H9 (cell line): Measurements from ENCODE around the gene CD300H. TPM values are rescaled to one million over a fixed set of nuclear protein-coding genes. Genes with fewer than 3 reads are reported as not detected.
A peak's percentile ranks its signal among the peaks of the same experiment; 100 is the strongest.

Experiments used
- DNase-seq: peaks from one replicate; pipeline ENCODE4 v3.0.0-alpha.2; 2017
- H2AFZ ChIP-seq: one replicate; pipeline ENCODE4 v1.6.1; 2013; ENCODE audit warnings: mild to moderate bottlenecking, low read length, control low read depth, moderate library complexity
- H2AK5ac ChIP-seq: 2 replicates; pipeline ENCODE4 v1.6.1; 2013; ENCODE audit warnings: low read length, control low read depth, mixed read lengths; ENCODE audit not compliant: insufficient read length
- H2BK120ac ChIP-seq: one replicate; pipeline ENCODE4 v1.6.1; 2013; ENCODE audit warnings: low read depth, mild to moderate bottlenecking, low read length, control low read depth, inconsistent platforms; ENCODE audit not compliant: poor library complexity, severe bottlenecking
- H2BK12ac ChIP-seq: 2 replicates; pipeline ENCODE4 v1.6.1; 2013; ENCODE audit warnings: low read length, control low read depth, mixed read lengths, low read depth; ENCODE audit not compliant: insufficient read length
- H2BK15ac ChIP-seq: 2 replicates; pipeline ENCODE4 v1.6.1; 2013; ENCODE audit warnings: low read depth, low read length, control low read depth
- H2BK20ac ChIP-seq: one replicate; pipeline ENCODE4 v1.6.1; 2013; ENCODE audit warnings: low read depth, mild to moderate bottlenecking, low read length, control low read depth, inconsistent platforms; ENCODE audit not compliant: poor library complexity, severe bottlenecking
- H2BK5ac ChIP-seq: 2 replicates; pipeline ENCODE4 v1.6.1; 2013; ENCODE audit warnings: low read length, control low read depth, mixed read lengths; ENCODE audit not compliant: insufficient read length
- H3K14ac ChIP-seq: 2 replicates; pipeline ENCODE4 v1.6.1; 2013; ENCODE audit warnings: low read length, control low read depth; ENCODE audit not compliant: insufficient read depth
- H3K18ac ChIP-seq: 2 replicates; pipeline ENCODE4 v1.6.1; 2013; ENCODE audit warnings: low read depth, mild to moderate bottlenecking, mixed read lengths, low read length, control low read depth; ENCODE audit not compliant: insufficient read length
- H3K23ac ChIP-seq: 2 replicates; pipeline ENCODE4 v1.6.1; 2013; ENCODE audit warnings: low read length, control low read depth, mixed read lengths, low read depth; ENCODE audit not compliant: insufficient read length
- H3K23me2 ChIP-seq: 2 replicates; pipeline ENCODE4 v1.6.1; 2013; ENCODE audit warnings: low read depth, mild to moderate bottlenecking, mixed read lengths, low read length, control low read depth; ENCODE audit not compliant: insufficient read length, poor library complexity, severe bottlenecking
- H3K27ac ChIP-seq: 2 replicates; pipeline ENCODE4 v1.5.1; 2013; ENCODE audit warnings: low read length, control low read depth, mixed read lengths, low read depth; ENCODE audit not compliant: insufficient read length
- H3K27me3 ChIP-seq: 2 replicates; pipeline ENCODE4 v1.6.1; 2013; ENCODE audit warnings: low read length, control low read depth, inconsistent platforms; ENCODE audit not compliant: insufficient read depth
- H3K4ac ChIP-seq: 2 replicates; pipeline ENCODE4 v1.6.1; 2013; ENCODE audit warnings: low read depth, mild to moderate bottlenecking, control low read depth, inconsistent platforms, low read length, moderate library complexity
- H3K4me1 ChIP-seq: 2 replicates; pipeline ENCODE4 v1.6.1; 2013; ENCODE audit warnings: low read length, control low read depth, inconsistent platforms; ENCODE audit not compliant: insufficient read depth
- H3K4me2 ChIP-seq: 2 replicates; pipeline ENCODE4 v1.6.1; 2013; ENCODE audit warnings: low read length, control low read depth, mixed read lengths; ENCODE audit not compliant: insufficient read length, insufficient read depth
- H3K56ac ChIP-seq: 2 replicates; pipeline ENCODE4 v1.6.1; 2013; ENCODE audit warnings: low read depth, mild to moderate bottlenecking, mixed read lengths, low read length, control low read depth; ENCODE audit not compliant: insufficient read length
- H3K79me1 ChIP-seq: 2 replicates; pipeline ENCODE4 v1.6.1; 2013; ENCODE audit warnings: low read depth, mild to moderate bottlenecking, moderate library complexity, low read length, control low read depth, inconsistent platforms; ENCODE audit not compliant: insufficient read depth, poor library complexity, severe bottlenecking
- H3K79me2 ChIP-seq: 2 replicates; pipeline ENCODE4 v1.6.1; 2013; ENCODE audit warnings: low read length, control low read depth, inconsistent platforms; ENCODE audit not compliant: insufficient read depth
- H3K9ac ChIP-seq: 2 replicates; pipeline ENCODE4 v1.6.1; 2013; ENCODE audit warnings: low read length, control low read depth, mixed read lengths; ENCODE audit not compliant: insufficient read length; ENCODE audit errors: extremely low read depth
- H3K9me3 ChIP-seq: one replicate; pipeline ENCODE4 v1.6.1; 2013; ENCODE audit warnings: low read depth, low read length, inconsistent platforms; ENCODE audit not compliant: control insufficient read depth
- H3T11ph ChIP-seq: one replicate; pipeline ENCODE4 v1.6.1; 2013; ENCODE audit warnings: mild to moderate bottlenecking, low read length, control low read depth, inconsistent platforms
- H4K20me1 ChIP-seq: one replicate; pipeline ENCODE4 v1.6.1; 2013; ENCODE audit not compliant: control insufficient read depth, insufficient read length, insufficient read depth
- H4K5ac ChIP-seq: 2 replicates; pipeline ENCODE4 v1.6.1; 2013; ENCODE audit warnings: low read depth, mild to moderate bottlenecking, mixed read lengths, low read length, control low read depth; ENCODE audit not compliant: insufficient read length
- H4K8ac ChIP-seq: replicated peaks from 2 replicates; pipeline ENCODE4 v1.6.1; 2013; ENCODE audit warnings: low read length, control low read depth, mixed read lengths, low read depth; ENCODE audit not compliant: insufficient read length
- H4K91ac ChIP-seq: 2 replicates; pipeline ENCODE4 v1.6.1; 2013; ENCODE audit warnings: low read depth, mild to moderate bottlenecking, moderate library complexity, mixed read lengths, low read length, control low read depth; ENCODE audit not compliant: insufficient read length
- H3K27ac Mint-ChIP-seq, 3 experiments: 2 replicates in 2 of 3; 3 replicates in 1 of 3; pipeline ENCODE4 v1.8.0; 2020 to 2021; ENCODE audit warnings: mixed read lengths in 3 of 3, mild to moderate bottlenecking in 1 of 3, moderate library complexity in 1 of 3
- H3K27me3 Mint-ChIP-seq: 2 replicates; pipeline ENCODE4 v1.8.0; 2021; ENCODE audit warnings: low read depth, mild to moderate bottlenecking, moderate library complexity, mixed read lengths
- H3K36me3 Mint-ChIP-seq, 3 experiments: 2 replicates in 2 of 3; 3 replicates in 1 of 3; pipeline ENCODE4 v1.8.0; 2020 to 2021; ENCODE audit warnings: low read depth in 3 of 3, mixed read lengths in 3 of 3; ENCODE audit not compliant: insufficient read depth in 1 of 3
- H3K4me1 Mint-ChIP-seq, 2 experiments: 2 replicates each; pipeline ENCODE4 v1.8.0; 2020; ENCODE audit warnings: mixed read lengths in 2 of 2
- H3K4me3 Mint-ChIP-seq, 2 experiments: 2 replicates in 1 of 2; 3 replicates in 1 of 2; pipeline ENCODE4 v1.8.0; 2020 to 2021; ENCODE audit warnings: mild to moderate bottlenecking in 2 of 2, mixed read lengths in 2 of 2, moderate library complexity in 1 of 2
- H3K9me3 Mint-ChIP-seq, 2 experiments: 2 replicates in 1 of 2; 3 replicates in 1 of 2; pipeline ENCODE4 v1.8.0; 2020; ENCODE audit warnings: mild to moderate bottlenecking in 2 of 2, mixed read lengths in 2 of 2, moderate library complexity in 1 of 2
- WGBS: extraction: QIAGEN DNeasy Blood & Tissue Kit; methylation state at CpG from one replicate; pipeline ENCODE4 v1.1.7; 2013; ENCODE audit warnings: missing lambda C conversion rate, low lambda C conversion rate, mixed read lengths; ENCODE audit not compliant: insufficient read length; ENCODE audit errors: extremely low coverage; 5-methylcytosine and 5-hydroxymethylcytosine counted together
- total RNA-seq: library from RNA; stranded (reverse); gene quantifications from 2 replicates; pipeline ENCODE4 v1.2.1, GENCODE V29; 2021
- TF ChIP-seq, protein P1 (sequence below): fragments of 200-600 bp; sonication (generic); conservative IDR thresholded peaks from 3 replicates; pipeline ENCODE4 v1.8.0; 2021; ENCODE audit warnings: antibody characterized with exemption, mild to moderate bottlenecking

CD300H gene
- total RNA-seq, 1 experiment from 2014 or later = not detected

GRCh38 chr17:74546586-74546985 lies 20.7 kb downstream of the CD300H start:
- no peak overlapping the region for H2BK5ac ChIP-seq
- H3K27me3 Mint-ChIP-seq = peaks cover 11% of the 10 kb centered on the region
- H3K4ac ChIP-seq = no peak overlapping the region
- no peak overlapping the region for H2BK120ac ChIP-seq
- H2AK5ac ChIP-seq = no peak overlapping the region
- no peaks in the 10 kb centered on the region for H3K79me1 ChIP-seq
- H3K9me3 Mint-ChIP-seq = peaks cover 0 to 2% of the 10 kb centered on the region in 2 experiments; a peak in 1 of 5 replicates
- no peak overlapping the region for H3K9ac ChIP-seq
- no peaks in the 10 kb centered on the region for H3K79me2 ChIP-seq
- WGBS = no CpG with 5 or more reads among the region's 7 CpGs
- no peaks in the 10 kb centered on the region for H3K27me3 ChIP-seq
- no peaks in the 10 kb centered on the region for H3K36me3 Mint-ChIP-seq
- no peak overlapping the region for H4K8ac ChIP-seq
- no peaks in the 10 kb centered on the region for H3K4me1 Mint-ChIP-seq
- H4K20me1 ChIP-seq = no peaks in the 10 kb centered on the region
- H3K4me3 Mint-ChIP-seq = no peak overlapping the region
- no peak overlapping the region for H2BK20ac ChIP-seq
- no peak overlapping the region for H2AFZ ChIP-seq
- no peak overlapping the region for H3T11ph ChIP-seq
- H3K23ac ChIP-seq = no peak overlapping the region
- H2BK15ac ChIP-seq = no peak overlapping the region
- no peaks in the 10 kb centered on the region for H3K4me1 ChIP-seq
- peak overlapping the region in 1 of 3 experiments; percentile 31; a peak in 1 of 7 replicates for H3K27ac Mint-ChIP-seq
- H3K23me2 ChIP-seq = no peaks in the 10 kb centered on the region
- no peak overlapping the region for H4K91ac ChIP-seq
- no peak overlapping the region for H2BK12ac ChIP-seq
- H3K18ac ChIP-seq = no peak overlapping the region
- H3K4me2 ChIP-seq = no peak overlapping the region
- H3K56ac ChIP-seq = no peak overlapping the region
- TF ChIP-seq, protein P1, sequence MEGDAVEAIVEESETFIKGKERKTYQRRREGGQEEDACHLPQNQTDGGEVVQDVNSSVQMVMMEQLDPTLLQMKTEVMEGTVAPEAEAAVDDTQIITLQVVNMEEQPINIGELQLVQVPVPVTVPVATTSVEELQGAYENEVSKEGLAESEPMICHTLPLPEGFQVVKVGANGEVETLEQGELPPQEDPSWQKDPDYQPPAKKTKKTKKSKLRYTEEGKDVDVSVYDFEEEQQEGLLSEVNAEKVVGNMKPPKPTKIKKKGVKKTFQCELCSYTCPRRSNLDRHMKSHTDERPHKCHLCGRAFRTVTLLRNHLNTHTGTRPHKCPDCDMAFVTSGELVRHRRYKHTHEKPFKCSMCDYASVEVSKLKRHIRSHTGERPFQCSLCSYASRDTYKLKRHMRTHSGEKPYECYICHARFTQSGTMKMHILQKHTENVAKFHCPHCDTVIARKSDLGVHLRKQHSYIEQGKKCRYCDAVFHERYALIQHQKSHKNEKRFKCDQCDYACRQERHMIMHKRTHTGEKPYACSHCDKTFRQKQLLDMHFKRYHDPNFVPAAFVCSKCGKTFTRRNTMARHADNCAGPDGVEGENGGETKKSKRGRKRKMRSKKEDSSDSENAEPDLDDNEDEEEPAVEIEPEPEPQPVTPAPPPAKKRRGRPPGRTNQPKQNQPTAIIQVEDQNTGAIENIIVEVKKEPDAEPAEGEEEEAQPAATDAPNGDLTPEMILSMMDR = no peak
- H3K14ac ChIP-seq = no peak overlapping the region
- no peaks in the 10 kb centered on the region for H3K9me3 ChIP-seq
- no peak for DNase-seq
- H3K27ac ChIP-seq = no peak overlapping the region
- no peak overlapping the region for H4K5ac ChIP-seq
